Ishikawa (cell line): ENCODE results near the gene ACTN4.

Source experiments
- MAX ChIP-seq: IDR thresholded peaks from 2 replicates; pipeline ENCODE4 v1.6.1; 2012
- RAD21 ChIP-seq: IDR thresholded peaks from 2 replicates; pipeline ENCODE4 v1.6.1; 2012; ENCODE audit warnings: low read depth

- TF ChIP-seq MAX, result no peak
- no peak for TF ChIP-seq RAD21
These were observed 97.9 kb downstream of the ACTN4 start for GRCh38 chr19:38745316-38745715.
